ENCODE results near the gene RCOR1. TPM values are rescaled to one million over a fixed set of nuclear protein-coding genes. Genes with fewer than 3 reads are reported as not detected.
"Not testable (repeated sequence)": the region's sequence is repeated elsewhere in the genome, so short reads cannot be mapped to it uniquely, and the experiment has no call there.

The RCOR1 gene
- total RNA-seq, 1 donor from 2014 or later = 13.4 TPM

GRCh38 chr14:102606296-102606695, 13.8 kb downstream of the RCOR1 start:
- Histone ChIP-seq H3K27me3 (ENCODE audit: control insufficient read depth, insufficient read depth, low read length) (no peaks in the 10 kb centered on the region), H3K36me3 (ENCODE audit: control insufficient read depth, insufficient read depth, low read length) (no peaks in the 10 kb centered on the region), H3K4me3 (ENCODE audit: low read depth, low read length) (no peak overlapping the region)
- TF ChIP-seq, protein P1, sequence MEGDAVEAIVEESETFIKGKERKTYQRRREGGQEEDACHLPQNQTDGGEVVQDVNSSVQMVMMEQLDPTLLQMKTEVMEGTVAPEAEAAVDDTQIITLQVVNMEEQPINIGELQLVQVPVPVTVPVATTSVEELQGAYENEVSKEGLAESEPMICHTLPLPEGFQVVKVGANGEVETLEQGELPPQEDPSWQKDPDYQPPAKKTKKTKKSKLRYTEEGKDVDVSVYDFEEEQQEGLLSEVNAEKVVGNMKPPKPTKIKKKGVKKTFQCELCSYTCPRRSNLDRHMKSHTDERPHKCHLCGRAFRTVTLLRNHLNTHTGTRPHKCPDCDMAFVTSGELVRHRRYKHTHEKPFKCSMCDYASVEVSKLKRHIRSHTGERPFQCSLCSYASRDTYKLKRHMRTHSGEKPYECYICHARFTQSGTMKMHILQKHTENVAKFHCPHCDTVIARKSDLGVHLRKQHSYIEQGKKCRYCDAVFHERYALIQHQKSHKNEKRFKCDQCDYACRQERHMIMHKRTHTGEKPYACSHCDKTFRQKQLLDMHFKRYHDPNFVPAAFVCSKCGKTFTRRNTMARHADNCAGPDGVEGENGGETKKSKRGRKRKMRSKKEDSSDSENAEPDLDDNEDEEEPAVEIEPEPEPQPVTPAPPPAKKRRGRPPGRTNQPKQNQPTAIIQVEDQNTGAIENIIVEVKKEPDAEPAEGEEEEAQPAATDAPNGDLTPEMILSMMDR (IDR thresholded peaks at IDR 0.05; ENCODE audit: insufficient read depth, low read length, poor library complexity, severe bottlenecking) = no peak
- DNase-seq (ENCODE audit: low read depth) = no peak

DNA sequence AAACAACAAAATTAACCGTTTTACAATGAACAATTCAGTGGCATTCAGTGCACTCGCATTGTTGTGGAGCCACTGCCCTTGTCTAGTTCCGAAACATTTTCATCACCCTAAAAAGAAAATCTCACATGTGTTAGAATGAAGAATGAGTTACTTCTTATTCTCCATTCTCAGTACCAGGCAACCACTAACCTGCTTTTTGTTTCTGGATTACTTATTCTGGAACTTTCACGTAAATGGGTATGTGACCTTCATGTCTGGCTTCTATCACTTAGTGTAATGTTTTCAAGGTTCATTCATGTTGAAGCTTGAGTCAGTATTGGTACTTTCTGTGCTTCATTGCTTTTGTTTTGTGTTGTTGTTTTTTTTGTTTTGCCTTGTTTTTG, 15.6 kb downstream of the RCOR1 start:
- DNase-seq (ENCODE audit: low read depth) = no peak
- Histone ChIP-seq H3K27me3 (ENCODE audit: control insufficient read depth, insufficient read depth, low read length) (no peaks in the 10 kb centered on the region), H3K36me3 (ENCODE audit: control insufficient read depth, insufficient read depth, low read length) (no peaks in the 10 kb centered on the region), H3K4me3 (ENCODE audit: low read depth, low read length) (no peak overlapping the region)
- TF ChIP-seq, protein P1 (IDR thresholded peaks at IDR 0.05; ENCODE audit: insufficient read depth, low read length, poor library complexity, severe bottlenecking) = no peak

DNA sequence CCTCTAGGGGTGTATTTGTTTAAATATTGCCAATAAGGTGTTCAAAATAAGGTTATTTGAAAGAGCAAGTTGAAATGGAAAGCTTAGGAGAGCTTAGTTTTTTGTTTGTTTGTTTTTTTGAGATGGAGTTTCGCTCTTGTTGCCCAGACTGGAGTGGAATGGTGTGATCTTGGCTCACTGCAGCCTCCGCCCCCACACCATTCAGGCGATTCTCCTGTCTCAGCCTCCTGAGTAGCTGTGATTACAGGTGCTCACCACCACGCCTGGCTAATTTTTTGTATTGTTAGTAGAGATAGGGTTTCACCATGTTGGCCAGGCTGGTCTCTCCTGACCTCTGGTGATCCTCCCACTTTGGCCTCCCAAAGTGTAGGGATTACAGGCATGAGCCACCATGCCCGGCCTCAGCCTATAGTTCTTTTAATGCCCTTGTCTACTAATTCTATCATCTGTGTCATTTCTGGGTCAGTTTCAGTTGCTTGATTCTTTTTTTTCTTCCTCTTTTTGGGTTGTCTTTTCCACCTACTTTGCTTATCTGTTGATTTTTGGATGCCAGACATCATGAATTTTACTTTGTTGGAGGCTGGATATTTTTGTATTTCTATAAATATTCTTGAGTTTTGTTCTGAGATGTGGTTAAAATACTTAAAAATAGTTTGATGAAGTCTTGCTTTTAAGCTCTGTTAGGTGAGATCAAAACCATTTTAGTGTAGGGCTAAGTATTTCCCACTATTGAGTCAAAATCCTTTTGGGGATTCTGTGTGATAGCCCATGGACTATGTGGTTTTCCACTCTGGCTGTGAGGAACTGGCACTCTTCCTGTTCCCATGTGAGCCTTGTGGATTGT, 18.7 kb downstream of the RCOR1 start:
- Histone ChIP-seq H3K27me3 (ENCODE audit: control insufficient read depth, insufficient read depth, low read length) (no peaks in the 10 kb centered on the region), H3K36me3 (ENCODE audit: control insufficient read depth, insufficient read depth, low read length) (no peaks in the 10 kb centered on the region)

DNA sequence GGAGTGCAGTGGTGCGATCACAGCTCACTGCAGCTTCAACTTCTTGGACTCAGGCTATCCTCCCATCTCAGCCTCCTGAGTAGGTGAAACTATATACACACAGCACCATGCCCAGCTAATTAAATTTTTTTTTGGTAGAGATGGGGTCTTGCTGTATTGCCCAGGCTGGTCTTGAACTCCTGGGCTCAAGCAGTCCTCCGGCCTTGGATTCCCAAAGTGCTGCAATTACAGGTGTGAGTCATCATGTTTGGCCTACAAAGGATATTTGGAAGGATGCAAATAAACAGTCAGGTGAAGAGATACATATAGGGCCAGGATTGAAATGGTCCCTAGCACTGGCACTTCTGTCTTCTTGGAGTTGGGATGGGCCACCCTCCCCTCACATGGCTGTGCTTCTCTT, 23.9 kb downstream of the RCOR1 start:
- DNase-seq (ENCODE audit: low read depth) = no peak
- H3K4me3 ChIP-seq (ENCODE audit: low read depth, low read length) = no peak overlapping the region
- TF ChIP-seq, protein P1 (IDR thresholded peaks at IDR 0.05; ENCODE audit: insufficient read depth, low read length, poor library complexity, severe bottlenecking) = no peak
- no peaks in the 10 kb centered on the region for H3K27me3 ChIP-seq (ENCODE audit: control insufficient read depth, insufficient read depth, low read length)
- no peaks in the 10 kb centered on the region for H3K36me3 ChIP-seq (ENCODE audit: control insufficient read depth, insufficient read depth, low read length)

More for the DNA sequence above, 18.7 kb downstream of the RCOR1 start:
- TF ChIP-seq, protein P1 (IDR thresholded peaks at IDR 0.05; ENCODE audit: insufficient read depth, low read length, poor library complexity, severe bottlenecking) = no peak
- no peak overlapping the region for H3K4me3 ChIP-seq (ENCODE audit: low read depth, low read length)
- no peak for DNase-seq (ENCODE audit: low read depth)

GRCh38 chr14:102616799-102617198, 24.4 kb downstream of the RCOR1 start:
- TF ChIP-seq, protein P1 (IDR thresholded peaks at IDR 0.05; ENCODE audit: insufficient read depth, low read length, poor library complexity, severe bottlenecking) = no peak
- no peaks in the 10 kb centered on the region for H3K27me3 ChIP-seq (ENCODE audit: control insufficient read depth, insufficient read depth, low read length)
- no peaks in the 10 kb centered on the region for H3K36me3 ChIP-seq (ENCODE audit: control insufficient read depth, insufficient read depth, low read length)
- no peak overlapping the region for H3K4me3 ChIP-seq (ENCODE audit: low read depth, low read length)
- no peak for DNase-seq (ENCODE audit: low read depth)

DNA sequence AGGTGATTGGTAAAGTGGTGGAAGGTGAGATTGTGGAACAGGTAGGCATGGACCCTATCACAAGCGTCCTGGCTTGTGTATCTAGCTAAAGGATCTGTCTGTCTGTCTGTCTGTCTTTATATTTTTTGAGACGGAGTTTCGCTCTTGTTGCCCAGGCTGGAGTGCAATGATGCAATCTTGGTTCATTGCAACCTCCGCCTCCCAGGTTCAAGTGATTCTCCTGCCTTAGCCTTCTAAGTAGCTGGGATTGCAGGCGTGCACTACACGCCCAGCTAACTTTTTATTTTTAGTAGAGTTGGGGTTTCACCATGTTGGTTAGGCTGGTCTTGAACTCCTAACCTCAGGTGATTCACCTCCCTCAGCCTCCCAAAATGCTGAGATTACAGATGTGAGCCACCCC, 26.6 kb downstream of the RCOR1 start:
- not testable (repeated sequence) for H3K27me3 ChIP-seq (ENCODE audit: control insufficient read depth, insufficient read depth, low read length); H3K36me3 ChIP-seq (ENCODE audit: control insufficient read depth, insufficient read depth, low read length); DNase-seq (ENCODE audit: low read depth); H3K4me3 ChIP-seq (ENCODE audit: low read depth, low read length)

All from kidney epithelial cell (primary cell).